Naive thymus-derived CD4-positive, alpha-beta T cell (primary cell): ENCODE data around the gene KAZN. TPM values are rescaled to one million over a fixed set of nuclear protein-coding genes. Genes with fewer than 3 reads are reported as not detected.
A peak's percentile ranks its signal among the peaks of the same experiment; 100 is the strongest.

ENCODE experiments used
- ATAC-seq: fragments of 150-1000 bp; cut with Tn5 transposase; 2 replicates; pipeline ENCODE4 v1.10.0; 2021; ENCODE audit warnings: mild to moderate bottlenecking, moderate library complexity
- CTCF ChIA-PET: fragments of 350-600 bp; sonication (Branson Sonifier 250); formaldehyde crosslinking; loops from one replicate; lab custom pipeline; 2021; ENCODE audit warnings: antibody characterized with exemption; lab: Charles Lee
- POLR2A ChIA-PET: fragments of 350-600 bp; sonication (Branson Sonifier 250); formaldehyde crosslinking; loops from one replicate; lab custom pipeline; 2021; ENCODE audit warnings: antibody characterized with exemption, inconsistent platforms; lab: Charles Lee
- DNase-seq, 9 donors: peaks; one replicate each; pipeline versions ENCODE4 v3.0.0 to v3.0.0-alpha.2; 2020 to 2022; ENCODE audit warnings: mixed read lengths in 1 of 9
- H3K27ac ChIP-seq: one replicate; pipeline ENCODE4 v1.7.0; 2013; ENCODE audit warnings: mild to moderate bottlenecking, low read depth, low read length, moderate library complexity
- H3K27me3 ChIP-seq, 2 donors: one replicate each; pipeline ENCODE4 v1.7.0; 2013; ENCODE audit warnings: low read length in 2 of 2, mild to moderate bottlenecking in 2 of 2, moderate library complexity in 2 of 2; ENCODE audit not compliant: control insufficient read depth in 2 of 2, insufficient read depth in 2 of 2
- H3K36me3 ChIP-seq, 3 experiments: 1 replicate in 2 of 3; 2 replicates in 1 of 3; pipeline ENCODE4 v1.7.0; 2013; ENCODE audit warnings: low read length in 3 of 3, mild to moderate bottlenecking in 3 of 3, moderate library complexity in 1 of 3; ENCODE audit not compliant: insufficient read depth in 3 of 3, control insufficient read depth in 2 of 3
- H3K4me1 ChIP-seq, 2 donors: one replicate each; pipeline ENCODE4 v1.7.0; 2013; ENCODE audit warnings: low read length in 2 of 2, mild to moderate bottlenecking in 2 of 2, moderate library complexity in 1 of 2; ENCODE audit not compliant: control insufficient read depth in 2 of 2, insufficient read depth in 2 of 2
- H3K4me3 ChIP-seq: 2 replicates; pipeline ENCODE4 v1.7.0; 2013; ENCODE audit warnings: mild to moderate bottlenecking, low read length
- H3K9me3 ChIP-seq, 3 experiments: 1 replicate in 2 of 3; 2 replicates in 1 of 3; pipeline ENCODE4 v1.7.0; 2013; ENCODE audit warnings: low read length in 3 of 3; ENCODE audit not compliant: control insufficient read depth in 2 of 3
- H3K27ac Mint-ChIP-seq, 9 donors: one replicate each; pipeline ENCODE4 v1.8.0; 2020 to 2022; ENCODE audit warnings: mixed read lengths in 9 of 9, mild to moderate bottlenecking in 8 of 9, moderate library complexity in 5 of 9, inconsistent platforms in 2 of 9
- H3K27me3 Mint-ChIP-seq, 5 donors: one replicate each; pipeline ENCODE4 v1.8.0; 2021 to 2022; ENCODE audit warnings: mixed read lengths in 5 of 5, mild to moderate bottlenecking in 1 of 5
- H3K36me3 Mint-ChIP-seq, 5 donors: one replicate each; pipeline ENCODE4 v1.8.0; 2020 to 2022; ENCODE audit warnings: mixed read lengths in 5 of 5, mild to moderate bottlenecking in 3 of 5, inconsistent platforms in 1 of 5
- H3K4me1 Mint-ChIP-seq, 7 donors: one replicate each; pipeline ENCODE4 v1.8.0; 2020 to 2022; ENCODE audit warnings: mixed read lengths in 7 of 7, mild to moderate bottlenecking in 3 of 7, inconsistent platforms in 1 of 7
- H3K4me3 Mint-ChIP-seq, 10 donors: one replicate each; pipeline ENCODE4 v1.8.0; 2020 to 2022; ENCODE audit warnings: mild to moderate bottlenecking in 10 of 10, mixed read lengths in 10 of 10, moderate library complexity in 6 of 10, inconsistent platforms in 2 of 10
- H3K9me3 Mint-ChIP-seq, 11 donors: one replicate each; pipeline ENCODE4 v1.8.0; 2020 to 2022; ENCODE audit warnings: mixed read lengths in 11 of 11, mild to moderate bottlenecking in 4 of 11, inconsistent platforms in 1 of 11, moderate library complexity in 1 of 11
- intact Hi-C, 2 donors: fragments of 100-400 bp; cut with micrococcal nuclease; formaldehyde crosslinking; loops; one replicate each; pipeline ENCODE4 v1.15.1; 2023
- polyA plus RNA-seq, 2 donors: library from polyadenylated mRNA; unstranded; fragments of 300-500 nt; fragmentation: Illumina TruSeq; gene quantifications; one replicate each; pipeline ENCODE4 v1.2.3, GENCODE V29; 2021
- total RNA-seq, 6 experiments: library from RNA in 5 of 6; stranded (reverse) in 5 of 6; gene quantifications; 1 replicate in 5 of 6; 2 replicates in 1 of 6; pipeline ENCODE4 v1.2.3 and lab custom pipeline; 2021 to 2026

KAZN gene
- total and polyA plus RNA-seq, 7 experiments from 2014 or later: 0.08 to 0.87 (median 0.30) TPM

DNA sequence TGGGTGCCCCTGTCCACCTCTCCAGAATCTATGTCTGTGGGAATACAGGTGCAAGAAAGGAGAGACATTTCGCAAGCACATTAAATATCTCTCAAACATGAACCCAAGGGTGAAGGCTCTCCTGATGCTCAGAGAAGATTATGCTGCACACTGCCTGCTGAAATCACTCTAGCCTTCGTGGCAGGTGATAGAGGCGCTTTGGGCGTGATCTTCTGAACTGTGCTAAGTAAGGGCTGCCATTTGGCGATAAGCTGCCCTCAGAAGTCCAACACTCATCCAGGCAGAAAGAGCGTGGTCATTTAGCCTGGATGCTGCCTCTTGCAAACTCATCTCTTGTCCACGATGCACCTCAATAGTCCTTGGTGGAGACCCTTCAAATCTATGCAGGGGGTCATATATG, 241.9 kb downstream of the KAZN start:
- no peaks in the 10 kb centered on the region for H3K36me3 ChIP-seq
- ChIA-PET CTCF (no interaction called here), POLR2A (no interaction called here)
- ATAC-seq (no peak), DNase-seq (no peak)
- H3K27me3 ChIP-seq: no peaks in the 10 kb centered on the region
- Mint-ChIP-seq H3K9me3 (peaks cover 14 to 46% (median 22%) of the 10 kb centered on the region in 11 donors), H3K27me3 (peaks cover 0 to 57% (median 23%) of the 10 kb centered on the region in 5 donors), H3K27ac (no peak overlapping the region), H3K4me1 (no peaks in the 10 kb centered on the region), H3K36me3 (peaks cover 0 to 14% (median 0%) of the 10 kb centered on the region in 5 donors), H3K4me3 (no peak overlapping the region)
- no peak overlapping the region for H3K27ac ChIP-seq
- H3K4me1 ChIP-seq: no peaks in the 10 kb centered on the region
- peaks cover 0 to 13% (median 3%) of the 10 kb centered on the region in 3 experiments for H3K9me3 ChIP-seq
- no peak overlapping the region for H3K4me3 ChIP-seq
- intact Hi-C loops: no loop called here

GRCh38 chr1:14841456-14841855, 243.0 kb downstream of the KAZN start:
- Histone ChIP-seq H3K27ac (no peak overlapping the region), H3K36me3 (no peaks in the 10 kb centered on the region), H3K27me3 (no peaks in the 10 kb centered on the region), H3K9me3 (peaks cover 0 to 13% (median 3%) of the 10 kb centered on the region in 3 experiments), H3K4me3 (no peak overlapping the region), H3K4me1 (no peaks in the 10 kb centered on the region)
- H3K4me1 Mint-ChIP-seq: no peaks in the 10 kb centered on the region
- no peak for ATAC-seq
- intact Hi-C loops: no loop called here
- H3K27me3 Mint-ChIP-seq: peaks cover 0 to 61% (median 25%) of the 10 kb centered on the region in 5 donors
- peaks cover 0 to 14% (median 0%) of the 10 kb centered on the region in 5 donors for H3K36me3 Mint-ChIP-seq
- H3K27ac Mint-ChIP-seq: peak overlapping the region in 1 of 9 donors; percentile 39
- no peak overlapping the region for H3K4me3 Mint-ChIP-seq
- ChIA-PET CTCF (no interaction called here), POLR2A (no interaction called here)
- peaks cover 14 to 46% (median 22%) of the 10 kb centered on the region in 11 donors for H3K9me3 Mint-ChIP-seq
- DNase-seq: no peak

DNA sequence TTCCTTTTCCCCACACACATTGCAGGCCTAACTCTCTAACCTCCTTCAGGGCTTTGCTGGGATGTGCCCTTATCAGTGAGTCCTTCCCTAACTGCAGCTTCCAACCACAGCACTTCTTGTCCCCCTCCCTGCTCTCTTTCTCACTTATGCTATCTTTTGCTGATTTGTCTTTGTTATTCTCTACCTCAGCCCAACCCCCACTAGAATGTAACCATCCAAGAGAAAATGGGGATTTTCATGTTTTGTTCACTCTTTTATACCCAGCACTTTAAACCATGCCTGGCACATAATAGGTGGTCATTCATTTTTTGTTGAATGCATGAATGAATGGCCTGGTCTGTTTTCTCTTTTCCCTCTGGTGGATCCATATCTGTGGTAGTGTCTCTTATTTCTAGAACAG, 243.5 kb downstream of the KAZN start:
- DNase-seq (no peak), ATAC-seq (no peak)
- peaks cover 14 to 46% (median 22%) of the 10 kb centered on the region in 11 donors for H3K9me3 Mint-ChIP-seq
- no peak overlapping the region for H3K4me3 Mint-ChIP-seq
- POLR2A ChIA-PET: no interaction called here
- H3K4me1 ChIP-seq: no peaks in the 10 kb centered on the region
- peaks cover 0 to 13% (median 3%) of the 10 kb centered on the region in 3 experiments for H3K9me3 ChIP-seq
- no peaks in the 10 kb centered on the region for H3K4me1 Mint-ChIP-seq
- CTCF ChIA-PET: no interaction called here
- peak overlapping the region in 1 of 9 donors; percentile 39 for H3K27ac Mint-ChIP-seq
- H3K36me3 Mint-ChIP-seq: peaks cover 0 to 14% (median 0%) of the 10 kb centered on the region in 5 donors
- no peaks in the 10 kb centered on the region for H3K27me3 ChIP-seq
- H3K36me3 ChIP-seq: no peaks in the 10 kb centered on the region
- H3K4me3 ChIP-seq: no peak overlapping the region
- H3K27me3 Mint-ChIP-seq: peaks cover 0 to 61% (median 25%) of the 10 kb centered on the region in 5 donors
- intact Hi-C loops: no loop called here
- no peak overlapping the region for H3K27ac ChIP-seq

DNA sequence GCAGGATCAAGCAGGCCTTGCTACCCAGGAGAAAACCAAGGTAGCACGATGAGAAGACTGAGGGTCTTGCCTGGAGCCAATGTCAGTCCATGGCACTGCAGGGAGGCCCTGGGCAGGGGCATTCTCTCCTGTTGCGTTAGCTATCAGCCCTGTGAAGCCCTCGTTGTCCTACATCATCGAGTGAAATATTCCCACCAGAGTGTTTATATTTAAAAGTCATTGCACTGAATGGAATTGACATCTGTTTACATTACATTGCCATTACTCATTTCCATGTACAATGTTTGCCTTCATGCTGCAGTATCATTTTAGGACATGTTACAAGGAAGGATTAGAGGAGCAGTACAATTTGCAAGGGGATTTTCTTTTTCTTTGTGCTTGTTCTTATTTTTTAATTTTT, 243.9 kb downstream of the KAZN start:
- intact Hi-C loops: no loop called here
- ChIA-PET CTCF (no interaction called here), POLR2A (no interaction called here)
- Histone ChIP-seq H3K4me3 (no peak overlapping the region), H3K27ac (no peak overlapping the region), H3K36me3 (no peaks in the 10 kb centered on the region), H3K27me3 (no peaks in the 10 kb centered on the region), H3K9me3 (peaks cover 0 to 13% (median 3%) of the 10 kb centered on the region in 3 experiments), H3K4me1 (no peaks in the 10 kb centered on the region)
- H3K27ac Mint-ChIP-seq: no peak overlapping the region
- H3K36me3 Mint-ChIP-seq: peaks cover 0 to 14% (median 0%) of the 10 kb centered on the region in 5 donors
- H3K27me3 Mint-ChIP-seq: peaks cover 0 to 61% (median 25%) of the 10 kb centered on the region in 5 donors
- ATAC-seq: no peak
- DNase-seq: no peak
- H3K4me3 Mint-ChIP-seq: no peak overlapping the region
- H3K4me1 Mint-ChIP-seq: no peaks in the 10 kb centered on the region
- peaks cover 14 to 46% (median 22%) of the 10 kb centered on the region in 11 donors for H3K9me3 Mint-ChIP-seq

DNA sequence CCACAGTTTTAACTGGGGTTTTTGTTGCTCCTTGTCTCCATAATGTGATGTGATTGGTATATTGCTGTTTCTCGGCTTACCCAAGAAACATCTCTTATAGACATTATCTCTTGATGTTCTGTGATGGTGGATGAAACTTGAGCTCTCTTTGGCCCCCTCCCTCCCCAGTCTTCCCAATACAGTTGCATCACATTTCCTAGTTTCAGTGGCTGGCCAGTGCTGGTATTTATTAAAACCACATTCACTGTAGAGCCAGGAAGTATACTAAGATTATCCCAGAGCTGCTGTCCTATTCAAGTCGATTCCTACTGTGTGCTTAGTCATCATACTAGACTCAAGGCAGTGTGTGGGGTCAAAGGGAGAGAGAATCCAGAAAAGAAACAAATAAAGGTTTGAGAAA, 244.4 kb downstream of the KAZN start:
- Mint-ChIP-seq H3K36me3 (peaks cover 0 to 14% (median 0%) of the 10 kb centered on the region in 5 donors), H3K4me3 (no peak overlapping the region), H3K27me3 (peaks cover 0 to 60% (median 23%) of the 10 kb centered on the region in 5 donors), H3K9me3 (peaks cover 14 to 46% (median 22%) of the 10 kb centered on the region in 11 donors), H3K27ac (no peak overlapping the region), H3K4me1 (no peaks in the 10 kb centered on the region)
- CTCF ChIA-PET: no interaction called here
- Histone ChIP-seq H3K4me3 (no peak overlapping the region), H3K27ac (no peak overlapping the region), H3K4me1 (no peaks in the 10 kb centered on the region), H3K36me3 (no peaks in the 10 kb centered on the region), H3K9me3 (peaks cover 0 to 13% (median 3%) of the 10 kb centered on the region in 3 experiments), H3K27me3 (no peaks in the 10 kb centered on the region)
- POLR2A ChIA-PET: no interaction called here
- DNase-seq: no peak
- intact Hi-C loops: no loop called here
- ATAC-seq: no peak

GRCh38 chr1:14843525-14843924, 245.0 kb downstream of the KAZN start:
- no peak for DNase-seq
- ChIA-PET POLR2A (no interaction called here), CTCF (no interaction called here)
- Mint-ChIP-seq H3K27ac (no peak overlapping the region), H3K27me3 (peaks cover 0 to 58% (median 21%) of the 10 kb centered on the region in 5 donors), H3K4me1 (no peaks in the 10 kb centered on the region), H3K36me3 (peaks cover 0 to 14% (median 0%) of the 10 kb centered on the region in 5 donors), H3K4me3 (no peak overlapping the region), H3K9me3 (peaks cover 14 to 46% (median 22%) of the 10 kb centered on the region in 11 donors)
- Histone ChIP-seq H3K4me3 (no peak overlapping the region), H3K4me1 (no peaks in the 10 kb centered on the region), H3K27ac (no peak overlapping the region), H3K9me3 (peaks cover 0 to 13% (median 3%) of the 10 kb centered on the region in 3 experiments), H3K27me3 (no peaks in the 10 kb centered on the region), H3K36me3 (no peaks in the 10 kb centered on the region)
- ATAC-seq: no peak
- intact Hi-C loops: no loop called here

DNA sequence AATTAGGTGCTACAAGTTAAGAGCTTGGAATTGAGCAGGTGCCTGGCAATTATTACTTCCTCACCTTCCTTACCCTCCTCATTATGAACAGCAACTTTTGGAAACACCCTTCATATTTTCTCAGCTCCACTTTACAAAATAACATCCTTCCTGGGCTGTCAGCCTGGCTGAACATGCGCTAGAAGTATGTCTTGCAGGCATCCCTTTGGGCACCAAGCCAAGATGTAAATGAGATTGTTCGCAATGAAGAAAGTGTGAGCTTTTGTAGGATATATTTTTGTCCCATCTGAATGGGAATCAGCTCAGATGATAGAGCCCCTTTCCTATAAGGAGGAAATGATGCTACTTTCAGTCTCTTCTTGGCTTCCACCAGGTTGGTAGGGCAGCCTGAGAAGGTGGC, 245.9 kb downstream of the KAZN start:
- H3K4me1 Mint-ChIP-seq: no peaks in the 10 kb centered on the region
- no peak overlapping the region for H3K27ac ChIP-seq
- H3K9me3 ChIP-seq: peaks cover 0 to 13% (median 3%) of the 10 kb centered on the region in 3 experiments
- no peaks in the 10 kb centered on the region for H3K27me3 ChIP-seq
- ATAC-seq: no peak
- no peak for DNase-seq
- H3K27ac Mint-ChIP-seq: no peak overlapping the region
- peaks cover 14 to 43% (median 22%) of the 10 kb centered on the region in 11 donors for H3K9me3 Mint-ChIP-seq
- no peak overlapping the region for H3K4me3 ChIP-seq
- ChIA-PET CTCF (no interaction called here), POLR2A (no interaction called here)
- H3K36me3 ChIP-seq: no peaks in the 10 kb centered on the region
- peaks cover 0 to 51% (median 19%) of the 10 kb centered on the region in 5 donors for H3K27me3 Mint-ChIP-seq
- H3K4me1 ChIP-seq: no peaks in the 10 kb centered on the region
- intact Hi-C loops: no loop called here
- H3K36me3 Mint-ChIP-seq: peaks cover 0 to 14% (median 0%) of the 10 kb centered on the region in 5 donors
- no peak overlapping the region for H3K4me3 Mint-ChIP-seq
